UCSD-AML1 (cell line): Measurements from ENCODE around the gene ABL2.
"Not testable (repeated sequence)": the region's sequence is repeated elsewhere in the genome, so short reads cannot be mapped to it uniquely, and the experiment has no call there.

Source experiments
- DNase-seq: peaks from one replicate; lab custom pipeline; 2025; ENCODE audit not compliant: unreplicated experiment; lab: John Stamatoyannopoulos, UW

Gene ABL2

GRCh38 chr1:179229214-179230140 lies at the start of gene ABL2:
Gene ABL2, minus strand, starts transcription at chr1:179229677. Its CDS starts 280 bp downstream, at chr1:179229397.
- peak; percentile 68 for DNase-seq

DNA sequence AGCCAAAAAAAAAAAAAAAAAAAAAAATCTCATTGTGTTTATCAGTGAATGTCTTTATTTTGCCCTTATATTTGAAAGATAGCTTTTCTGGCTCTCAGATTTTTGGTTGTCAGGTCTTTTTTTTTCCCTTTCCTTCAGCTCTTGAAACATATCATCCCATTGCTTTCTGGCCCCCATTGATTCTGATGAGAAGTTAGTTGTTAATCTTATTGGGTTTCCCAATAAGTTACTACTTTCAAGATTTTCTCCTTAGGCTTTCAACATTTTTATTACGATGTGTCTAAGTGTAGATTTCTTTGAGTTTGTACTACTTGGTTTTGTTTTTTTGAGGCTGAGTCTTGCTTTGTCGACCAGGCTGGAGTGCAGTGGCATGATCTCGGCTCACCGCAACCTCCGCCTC lies 49.4 kb upstream of the ABL2 start:
- no peak for DNase-seq

- not testable (repeated sequence) for DNase-seq
These were observed 44.9 kb upstream of the ABL2 start for GRCh38 chr1:179274424-179274823.

DNA sequence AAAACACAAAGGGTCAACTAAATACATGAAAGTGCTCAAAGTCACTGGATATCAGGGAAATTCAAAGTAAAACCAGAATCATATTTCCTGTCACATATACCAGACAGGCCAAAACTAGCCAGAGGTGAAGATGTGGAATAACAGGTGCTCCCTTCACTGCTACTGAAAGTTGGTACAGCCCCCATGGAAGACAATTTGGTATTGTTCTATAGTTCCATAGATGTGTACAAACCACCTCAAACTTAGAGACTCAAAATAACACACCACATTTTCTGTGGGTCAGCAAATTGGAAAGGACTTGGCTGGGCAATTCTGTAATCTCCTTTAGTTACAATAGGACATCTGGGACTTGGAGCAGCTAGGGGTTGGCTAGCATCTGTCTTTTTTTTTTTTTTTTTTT lies 39.6 kb upstream of the ABL2 start:
- no peak for DNase-seq

- no peak for DNase-seq
These were observed 35.0 kb upstream of the ABL2 start for GRCh38 chr1:179264507-179264906.

DNA sequence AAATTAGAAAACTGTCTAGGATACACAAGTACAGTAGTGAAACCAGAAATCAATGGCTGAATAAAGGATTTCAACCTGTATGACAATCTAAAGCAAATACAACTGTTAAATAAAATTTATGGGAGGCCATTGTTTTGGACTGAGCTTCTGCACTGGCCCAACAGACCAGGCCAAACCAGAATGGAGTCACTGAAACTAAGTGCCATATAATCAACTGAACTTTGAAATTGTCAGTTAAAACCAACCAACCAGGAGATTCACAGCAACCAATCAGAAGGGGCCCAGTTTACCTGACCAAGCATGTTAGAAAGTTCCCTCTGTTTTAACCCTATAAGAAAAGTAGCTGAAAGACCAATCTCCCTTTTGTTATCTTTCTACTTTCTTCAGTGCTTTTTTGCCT lies 33.6 kb upstream of the ABL2 start:
- DNase-seq, result no peak

DNA sequence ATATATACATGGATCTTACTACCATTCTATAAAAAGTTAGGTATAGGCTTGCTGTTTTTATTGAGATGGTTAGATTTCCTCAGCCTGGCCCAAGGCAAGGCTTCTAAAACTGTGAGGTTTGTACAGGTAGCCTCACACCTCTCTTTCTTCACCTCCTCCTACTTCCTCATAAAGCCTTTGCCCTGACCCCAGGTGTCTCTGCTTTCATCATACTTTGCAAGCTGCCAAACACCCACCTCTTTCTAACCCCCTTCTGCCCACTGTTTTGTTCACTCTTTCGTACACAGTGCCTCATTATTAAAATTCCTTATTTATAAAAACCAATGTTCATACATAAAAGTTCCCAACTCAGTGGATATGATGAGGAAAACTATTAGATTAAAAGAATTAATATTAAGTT lies 32.7 kb upstream of the ABL2 start:
- DNase-seq, result no peak

DNA sequence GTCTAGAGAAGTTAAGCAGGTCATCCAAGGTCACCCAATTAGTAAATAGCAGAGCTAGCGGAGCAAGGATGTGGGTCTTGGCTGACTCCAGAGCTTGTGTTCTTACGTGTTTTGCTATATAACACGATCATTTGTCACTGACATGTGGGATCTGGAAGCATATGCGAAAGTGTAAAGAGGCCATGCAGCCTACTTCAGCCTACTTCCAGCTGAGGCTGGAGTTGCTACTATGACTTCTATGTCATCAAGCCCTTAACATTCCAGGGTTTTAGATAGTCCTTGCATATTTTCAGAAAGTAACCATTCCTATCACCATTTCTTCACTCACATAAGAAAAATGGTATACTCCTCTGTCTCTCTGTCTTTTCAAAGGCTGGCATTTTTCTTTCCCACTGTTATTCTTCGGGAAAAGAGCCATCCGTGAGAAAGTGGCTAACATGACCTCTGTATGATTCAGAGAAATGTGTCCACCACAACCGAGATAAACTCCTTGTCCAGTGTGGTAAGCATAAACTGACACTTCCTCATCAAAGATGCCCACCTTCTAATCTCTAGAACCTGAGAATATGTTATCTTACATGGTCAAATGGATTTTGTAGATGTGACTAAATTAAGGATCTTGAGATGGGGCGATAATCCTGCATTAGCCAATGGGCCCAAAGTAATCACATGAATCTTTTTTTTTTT lies 24.0 kb upstream of the ABL2 start:
- no peak for DNase-seq

GRCh38 chr1:179252606-179253005 lies 23.1 kb upstream of the ABL2 start:
- DNase-seq, result no peak

DNA sequence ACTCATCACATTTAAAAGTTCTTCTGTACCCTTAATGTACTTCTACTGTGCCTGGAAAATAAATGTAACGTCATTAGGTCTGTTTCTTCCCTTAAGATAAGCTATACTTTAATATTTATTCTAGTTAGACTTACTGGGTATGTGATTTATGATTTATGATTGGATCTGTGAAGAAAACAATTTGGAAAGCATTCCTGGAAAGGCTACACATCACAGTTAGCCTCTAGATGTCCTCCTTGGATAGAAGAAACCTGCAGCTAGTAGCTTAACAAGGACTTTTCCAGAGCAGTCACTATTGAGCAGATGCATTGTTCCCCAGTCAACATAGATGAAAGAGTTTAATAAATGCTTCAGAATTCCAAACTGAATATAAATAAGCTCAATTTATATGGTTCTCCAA lies 22.2 kb upstream of the ABL2 start:
- no peak for DNase-seq

GRCh38 chr1:179247923-179248322 lies 18.4 kb upstream of the ABL2 start:
- DNase-seq, result no peak

GRCh38 chr1:179245426-179245825 lies 15.9 kb upstream of the ABL2 start:
- not testable (repeated sequence) for DNase-seq

DNA sequence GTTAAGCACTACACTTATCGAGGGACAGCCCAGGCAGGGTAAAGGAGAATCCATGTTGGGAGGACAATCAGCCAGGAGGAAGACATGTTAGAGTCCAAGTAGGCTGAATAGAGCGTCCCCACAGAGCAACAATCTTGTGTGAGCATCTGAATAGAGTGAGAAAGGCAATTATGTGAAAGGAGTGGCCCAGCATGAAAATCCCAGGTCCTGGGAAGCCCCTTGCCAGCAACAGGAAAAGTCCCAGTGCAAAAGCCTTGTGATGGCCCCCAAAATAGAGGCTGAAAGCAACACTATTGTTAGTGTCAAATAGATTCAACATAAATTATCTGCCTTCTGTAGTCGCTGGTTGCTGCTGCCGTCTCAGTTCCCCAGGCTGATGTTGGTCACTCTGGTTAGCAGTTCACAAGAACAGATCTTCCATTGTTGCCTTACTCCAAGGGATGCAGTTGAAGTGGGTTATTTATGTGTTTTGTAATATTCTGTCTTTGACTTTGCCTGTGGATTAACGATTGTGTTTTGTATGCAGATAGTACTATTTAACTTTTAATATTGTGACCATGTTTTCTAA lies 12.1 kb upstream of the ABL2 start:
- DNase-seq, result no peak

- no peak for DNase-seq
These were observed 7.7 kb upstream of the ABL2 start for GRCh38 chr1:179237222-179237621.

GRCh38 chr1:179234863-179235262 lies 5.4 kb upstream of the ABL2 start:
- DNase-seq, result no peak

DNA sequence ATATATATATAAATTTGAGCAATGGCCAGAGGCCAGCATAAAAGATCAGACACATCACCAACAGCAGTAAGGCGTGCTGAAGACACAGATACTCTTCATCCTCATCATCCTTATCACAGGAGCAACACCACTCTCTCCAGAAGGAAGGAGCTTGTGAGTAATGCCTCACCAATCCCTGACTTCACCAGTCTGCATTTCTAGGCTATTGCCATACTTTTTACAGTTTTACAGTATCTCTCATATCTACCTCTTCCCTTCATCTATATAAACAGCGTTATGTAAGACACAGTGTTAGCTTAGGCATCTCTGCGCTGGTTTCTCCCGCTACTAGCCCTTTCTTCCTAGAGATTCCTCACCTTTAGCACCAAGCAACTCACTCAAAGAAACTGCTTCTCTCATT lies 2.4 kb upstream of the ABL2 start:
- no peak for DNase-seq

- DNase-seq, result no peak
These were observed 1.2 kb upstream of the ABL2 start for GRCh38 chr1:179230721-179231120.

DNA sequence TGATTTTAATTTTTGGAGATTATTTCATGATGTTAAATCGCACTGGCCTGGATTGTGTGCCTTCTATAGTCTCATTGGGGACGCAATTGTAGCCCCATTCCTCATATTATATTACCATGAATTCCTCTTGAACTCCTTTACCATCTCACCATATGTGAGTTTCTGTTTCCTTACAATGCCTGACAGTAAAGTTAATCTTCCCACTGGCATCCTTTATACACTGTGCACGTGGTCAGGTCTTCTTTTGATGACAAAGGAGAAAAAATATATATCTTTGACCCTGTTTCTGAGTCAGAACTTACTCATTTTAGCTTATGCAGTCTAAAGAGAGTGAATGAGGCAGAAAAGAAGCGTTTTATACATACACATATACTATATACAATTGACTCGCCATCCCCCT lies 774 bp upstream of the ABL2 start:
- no peak for DNase-seq

DNA sequence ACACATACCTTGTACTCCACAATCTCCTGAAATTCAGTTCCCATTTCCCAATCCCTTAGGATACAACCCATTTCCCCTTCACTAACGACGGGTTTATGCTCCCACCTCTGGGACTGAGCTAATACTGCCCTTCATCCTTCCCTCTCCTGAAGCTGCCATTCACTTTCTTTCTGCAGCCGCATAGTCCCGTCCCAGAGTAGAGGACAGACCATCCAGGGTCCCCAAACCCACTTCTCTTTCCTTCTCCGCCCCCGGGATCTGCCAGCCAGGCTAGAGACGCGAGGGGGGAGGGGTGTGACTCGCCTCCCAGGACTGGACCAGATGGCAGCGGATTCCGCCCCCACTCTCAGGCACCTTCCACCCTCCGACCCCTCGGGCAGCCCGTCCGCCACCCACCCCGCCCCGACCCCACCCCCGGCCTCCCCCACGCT lies 679 bp downstream of the ABL2 start:
- DNase-seq, result peak; percentile 48

DNA sequence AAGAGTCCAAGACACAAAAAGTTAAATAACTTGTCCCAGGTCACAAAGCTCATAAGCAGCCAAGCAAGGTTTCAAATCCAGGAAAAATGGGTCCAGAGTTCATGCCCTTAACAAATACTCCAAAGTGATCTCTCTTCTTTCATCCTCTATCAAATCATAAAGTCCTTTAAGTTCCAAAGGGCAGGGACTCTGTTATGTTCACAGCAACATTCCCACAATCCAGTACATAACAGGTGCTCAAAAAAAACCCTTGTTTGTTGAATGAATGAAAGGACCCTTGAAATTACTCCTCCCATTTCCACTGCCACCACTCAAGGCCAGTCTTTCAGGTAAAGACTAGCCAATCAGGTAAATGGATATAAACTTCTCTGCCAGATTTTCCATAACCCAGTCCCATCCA lies 2.7 kb downstream of the ABL2 start:
- no peak for DNase-seq

DNA sequence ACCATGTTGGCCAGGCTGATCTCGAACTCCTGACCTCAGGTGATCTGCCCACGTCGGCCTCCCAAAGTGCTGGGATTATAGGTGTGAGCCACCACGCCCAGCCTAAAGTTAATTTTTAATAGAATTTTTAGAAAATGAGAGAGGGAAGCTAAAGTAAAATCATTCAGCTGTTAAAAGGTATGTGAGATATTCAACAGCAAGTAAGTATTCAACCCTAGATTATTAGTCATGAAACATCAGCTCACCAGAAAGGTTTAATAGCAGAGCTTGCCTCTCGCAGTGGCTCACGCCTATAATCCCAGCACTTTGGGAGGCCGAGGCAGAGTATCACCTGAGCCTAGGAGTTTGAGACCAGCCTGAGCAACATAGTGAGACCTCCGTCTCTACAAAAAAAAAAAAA lies 5.0 kb downstream of the ABL2 start:
- DNase-seq, result not testable (repeated sequence)

- DNase-seq, result not testable (repeated sequence)
These were observed 8.4 kb downstream of the ABL2 start for GRCh38 chr1:179221121-179221520.
